ENCODE data around the gene HYCC1.

GRCh38 chr7:23000597-23001360, 13.2 kb downstream of the HYCC1 start:
- no peak for TF ChIP-seq CTCF (conservative IDR thresholded peaks at IDR 0.05)
- no peak for TF ChIP-seq ZFX (IDR thresholded peaks at IDR 0.05)

All from C4-2B (cell line).